Vagina (tissue), 2 donors: Measurements from ENCODE around the gene SH3TC2. TPM values are rescaled to one million over a fixed set of nuclear protein-coding genes. Genes with fewer than 3 reads are reported as not detected.

Experiments
- DNase-seq, 2 donors: peaks; one replicate each; pipeline ENCODE4 v3.0.0-alpha.2; 2017; ENCODE audit errors: extremely low spot score in 2 of 2
- H3K27ac ChIP-seq: fragments of 200-600 bp; sonication (generic); one replicate; pipeline ENCODE4 v1.5.1; 2019
- H3K27me3 ChIP-seq: fragments of 200-600 bp; sonication (generic); one replicate; pipeline ENCODE4 v1.5.1; 2019
- H3K36me3 ChIP-seq, 2 donors: fragments of 200-600 bp; sonication (generic); one replicate each; pipeline ENCODE4 v1.5.1; 2017 to 2019
- H3K4me1 ChIP-seq: fragments of 200-600 bp; sonication (generic); one replicate; pipeline ENCODE4 v1.5.1; 2019
- H3K4me3 ChIP-seq, 2 donors: fragments of 200-600 bp; sonication (generic); 1 replicate in 1 of 2; 2 replicates in 1 of 2; pipeline ENCODE4 v1.5.1; 2016 to 2019
- H3K9me3 ChIP-seq: fragments of 200-600 bp; sonication (generic); one replicate; pipeline ENCODE4 v1.5.1; 2019
- POLR2A ChIP-seq, 2 donors: fragments of 450-650 bp; IDR thresholded peaks; one replicate each; pipeline ENCODE4 v1.6.1; 2017; ENCODE audit warnings: antibody characterized with exemption in 2 of 2, mild to moderate bottlenecking in 2 of 2, moderate library complexity in 2 of 2
- POLR2AphosphoS5 ChIP-seq, 2 donors: sonication (generic); formaldehyde crosslinking; IDR thresholded peaks; one replicate each; pipeline ENCODE4 v1.9.0; 2017; ENCODE audit warnings: antibody characterized with exemption in 2 of 2, mild to moderate bottlenecking in 2 of 2, low read depth in 1 of 2; ENCODE audit not compliant: insufficient read depth in 1 of 2
- intact Hi-C: fragments of 100-400 bp; cut with DNase I; formaldehyde crosslinking; loops from one replicate; pipeline ENCODE4 v1.15.1; 2023
- total RNA-seq: library from RNA; depleted of rRNA; stranded (reverse); fragments of >200 nt; gene quantifications from one replicate; pipeline ENCODE4 v1.2.3, GENCODE V29; 2016
- TF ChIP-seq, protein P1 (sequence below), 3 experiments: fragments of 450-650 bp in 2 of 3; fragments of 200-600 bp in 1 of 3; sonication (generic) in 1 of 3; IDR thresholded peaks; one replicate each; pipeline ENCODE4 v1.5.1; 2017 to 2019; ENCODE audit warnings: antibody characterized with exemption in 3 of 3, mild to moderate bottlenecking in 2 of 3, moderate library complexity in 2 of 3

The SH3TC2 gene
- total RNA-seq, 1 donor from 2014 or later = 2.0 TPM

DNA sequence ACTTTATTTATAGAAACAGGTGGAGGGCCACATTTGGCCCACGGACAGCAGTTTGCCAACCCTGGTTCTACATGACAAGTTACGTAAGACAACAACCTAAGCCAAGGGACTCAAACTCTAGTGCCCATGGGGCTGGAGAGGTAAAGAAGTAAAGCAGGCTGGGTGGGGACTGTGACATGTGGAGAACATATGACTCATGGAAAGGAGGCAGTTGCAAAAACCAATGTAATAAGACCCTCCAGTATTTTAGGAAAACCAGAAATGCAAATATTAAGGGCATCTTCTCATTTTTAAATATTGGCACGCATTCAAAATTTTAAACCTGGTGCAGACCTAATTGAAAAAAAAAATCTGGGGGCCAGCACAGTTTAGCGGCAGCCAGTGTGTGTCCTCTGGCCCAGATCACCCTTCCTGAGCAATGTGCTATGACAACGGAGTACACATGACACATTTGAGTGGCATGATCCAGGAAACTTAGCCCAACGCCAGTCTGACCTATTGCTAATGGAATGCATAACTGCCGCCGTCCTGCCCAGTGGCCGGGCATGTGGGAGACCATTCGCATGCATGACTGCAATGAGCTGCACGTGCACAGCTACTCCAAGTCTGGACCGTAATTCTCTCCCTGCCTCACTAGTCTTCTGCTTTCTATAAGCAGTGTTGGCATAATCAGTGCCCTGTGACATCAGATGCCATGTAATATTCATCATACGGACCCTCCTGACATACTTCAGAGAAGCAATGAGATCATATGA lies 97.2 kb downstream of the SH3TC2 start:
- peak in 1 of 2 donors; percentile 90 for DNase-seq
- peak overlapping the region; percentile 42 for H3K27ac ChIP-seq

DNA sequence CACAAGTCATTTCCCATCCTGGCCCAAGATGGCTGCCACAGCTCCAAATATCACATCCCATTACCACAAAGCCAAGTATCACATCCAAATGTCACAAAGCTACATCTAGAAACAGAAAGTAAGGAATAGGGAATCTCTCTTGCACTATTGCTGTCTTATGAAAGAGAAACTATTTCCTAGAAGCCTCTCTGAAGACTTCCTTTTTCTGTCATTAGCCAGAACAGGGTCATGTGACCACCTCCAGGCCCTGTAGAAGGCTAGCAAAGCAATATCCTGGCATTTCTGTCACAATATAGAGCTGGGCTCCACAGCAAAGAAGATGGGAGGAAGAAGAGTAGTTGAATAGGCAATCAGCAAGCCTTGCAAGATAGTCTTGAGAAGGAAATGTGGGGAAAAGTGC lies 99.2 kb downstream of the SH3TC2 start:
- Histone ChIP-seq H3K4me1 (peaks cover 28% of the 10 kb centered on the region), H3K9me3 (no peaks in the 10 kb centered on the region), H3K36me3 (no peaks in the 10 kb centered on the region), H3K4me3 (no peak overlapping the region), H3K27me3 (no peaks in the 10 kb centered on the region), H3K27ac (no peak overlapping the region)
- TF ChIP-seq POLR2A (IDR thresholded peaks at IDR 0.05) (no peak), POLR2AphosphoS5 (IDR thresholded peaks at IDR 0.05; ENCODE audit: insufficient read depth in 1 of 2, low read depth in 1 of 2) (no peak)
- TF ChIP-seq, protein P1, sequence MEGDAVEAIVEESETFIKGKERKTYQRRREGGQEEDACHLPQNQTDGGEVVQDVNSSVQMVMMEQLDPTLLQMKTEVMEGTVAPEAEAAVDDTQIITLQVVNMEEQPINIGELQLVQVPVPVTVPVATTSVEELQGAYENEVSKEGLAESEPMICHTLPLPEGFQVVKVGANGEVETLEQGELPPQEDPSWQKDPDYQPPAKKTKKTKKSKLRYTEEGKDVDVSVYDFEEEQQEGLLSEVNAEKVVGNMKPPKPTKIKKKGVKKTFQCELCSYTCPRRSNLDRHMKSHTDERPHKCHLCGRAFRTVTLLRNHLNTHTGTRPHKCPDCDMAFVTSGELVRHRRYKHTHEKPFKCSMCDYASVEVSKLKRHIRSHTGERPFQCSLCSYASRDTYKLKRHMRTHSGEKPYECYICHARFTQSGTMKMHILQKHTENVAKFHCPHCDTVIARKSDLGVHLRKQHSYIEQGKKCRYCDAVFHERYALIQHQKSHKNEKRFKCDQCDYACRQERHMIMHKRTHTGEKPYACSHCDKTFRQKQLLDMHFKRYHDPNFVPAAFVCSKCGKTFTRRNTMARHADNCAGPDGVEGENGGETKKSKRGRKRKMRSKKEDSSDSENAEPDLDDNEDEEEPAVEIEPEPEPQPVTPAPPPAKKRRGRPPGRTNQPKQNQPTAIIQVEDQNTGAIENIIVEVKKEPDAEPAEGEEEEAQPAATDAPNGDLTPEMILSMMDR (IDR thresholded peaks at IDR 0.05) = no peak
- intact Hi-C loops = no loop called here
- peak in 1 of 2 donors; percentile 71 for DNase-seq

More for the DNA sequence above, 97.2 kb downstream of the SH3TC2 start:
- no peaks in the 10 kb centered on the region for H3K36me3 ChIP-seq
- intact Hi-C loops = no loop called here
- TF ChIP-seq POLR2A (IDR thresholded peaks at IDR 0.05) = no peak
- TF ChIP-seq POLR2AphosphoS5 (IDR thresholded peaks at IDR 0.05; ENCODE audit: insufficient read depth in 1 of 2, low read depth in 1 of 2) = peak; percentile 27 to 49
- H3K4me1 ChIP-seq = peaks cover 28% of the 10 kb centered on the region
- no peak overlapping the region for H3K4me3 ChIP-seq
- H3K27me3 ChIP-seq = no peaks in the 10 kb centered on the region
- no peaks in the 10 kb centered on the region for H3K9me3 ChIP-seq

DNA sequence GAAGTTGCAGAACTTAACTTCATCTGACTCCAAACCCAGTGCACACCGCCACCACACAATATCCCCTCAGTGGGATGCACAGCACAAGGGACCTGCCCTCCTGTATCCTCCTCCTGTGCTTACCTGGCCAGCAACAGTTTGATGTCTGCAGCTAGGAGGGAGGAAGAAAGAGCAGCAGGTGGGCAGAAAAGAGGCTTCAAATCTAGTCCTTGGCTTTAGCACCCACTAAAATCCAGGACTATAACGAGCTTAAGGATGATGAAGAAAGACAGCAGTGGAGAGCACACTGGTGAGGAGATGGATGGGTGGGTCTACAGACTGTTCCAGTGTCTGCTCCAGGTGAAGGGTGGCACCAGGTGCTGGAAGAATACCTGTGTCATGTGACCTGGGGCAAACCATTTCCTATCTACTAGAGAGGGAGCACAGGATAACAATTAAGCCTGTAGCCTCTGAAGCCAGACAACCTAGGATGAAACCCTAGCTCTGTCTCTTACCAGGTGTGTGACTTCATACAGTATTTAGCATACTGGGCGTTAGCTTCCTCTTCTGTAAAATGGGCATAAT lies 100.0 kb downstream of the SH3TC2 start:
- DNase-seq = peak in 1 of 2 donors; percentile 75
- H3K9me3 ChIP-seq = no peaks in the 10 kb centered on the region
- TF ChIP-seq, protein P1 (IDR thresholded peaks at IDR 0.05) = no peak
- TF ChIP-seq POLR2A (IDR thresholded peaks at IDR 0.05) (no peak), POLR2AphosphoS5 (IDR thresholded peaks at IDR 0.05; ENCODE audit: insufficient read depth in 1 of 2, low read depth in 1 of 2) (no peak)
- H3K36me3 ChIP-seq = no peaks in the 10 kb centered on the region
- H3K4me1 ChIP-seq = peaks cover 21% of the 10 kb centered on the region
- intact Hi-C loops = no loop called here
- no peak overlapping the region for H3K4me3 ChIP-seq
- H3K27ac ChIP-seq = no peak overlapping the region
- no peaks in the 10 kb centered on the region for H3K27me3 ChIP-seq

DNA sequence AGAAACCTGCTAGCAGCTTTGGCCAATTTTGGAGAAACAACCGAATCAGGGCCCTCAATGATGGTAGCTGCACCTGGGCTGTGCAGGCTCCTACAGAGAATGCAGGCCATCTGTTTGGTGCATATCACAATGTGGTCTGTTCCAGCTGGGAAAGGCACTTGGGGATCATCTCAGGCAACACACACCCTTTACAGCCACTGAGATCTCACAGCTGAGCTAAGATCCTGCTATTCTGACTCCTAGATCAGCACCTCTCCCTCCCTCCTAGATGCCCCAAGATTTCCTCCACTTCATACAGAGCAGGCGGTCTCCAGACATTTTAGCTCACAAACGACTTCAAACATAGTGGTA lies 100.7 kb downstream of the SH3TC2 start:
- Histone ChIP-seq H3K4me1 (peaks cover 17% of the 10 kb centered on the region), H3K27ac (no peak overlapping the region), H3K36me3 (no peaks in the 10 kb centered on the region), H3K9me3 (no peaks in the 10 kb centered on the region), H3K27me3 (no peaks in the 10 kb centered on the region), H3K4me3 (no peak overlapping the region)
- DNase-seq = peak in 1 of 2 donors; percentile 64
- TF ChIP-seq, protein P1 (IDR thresholded peaks at IDR 0.05) = no peak
- no peak for TF ChIP-seq POLR2AphosphoS5 (IDR thresholded peaks at IDR 0.05; ENCODE audit: insufficient read depth in 1 of 2, low read depth in 1 of 2)
- no peak for TF ChIP-seq POLR2A (IDR thresholded peaks at IDR 0.05)
- intact Hi-C loops = no loop called here

DNA sequence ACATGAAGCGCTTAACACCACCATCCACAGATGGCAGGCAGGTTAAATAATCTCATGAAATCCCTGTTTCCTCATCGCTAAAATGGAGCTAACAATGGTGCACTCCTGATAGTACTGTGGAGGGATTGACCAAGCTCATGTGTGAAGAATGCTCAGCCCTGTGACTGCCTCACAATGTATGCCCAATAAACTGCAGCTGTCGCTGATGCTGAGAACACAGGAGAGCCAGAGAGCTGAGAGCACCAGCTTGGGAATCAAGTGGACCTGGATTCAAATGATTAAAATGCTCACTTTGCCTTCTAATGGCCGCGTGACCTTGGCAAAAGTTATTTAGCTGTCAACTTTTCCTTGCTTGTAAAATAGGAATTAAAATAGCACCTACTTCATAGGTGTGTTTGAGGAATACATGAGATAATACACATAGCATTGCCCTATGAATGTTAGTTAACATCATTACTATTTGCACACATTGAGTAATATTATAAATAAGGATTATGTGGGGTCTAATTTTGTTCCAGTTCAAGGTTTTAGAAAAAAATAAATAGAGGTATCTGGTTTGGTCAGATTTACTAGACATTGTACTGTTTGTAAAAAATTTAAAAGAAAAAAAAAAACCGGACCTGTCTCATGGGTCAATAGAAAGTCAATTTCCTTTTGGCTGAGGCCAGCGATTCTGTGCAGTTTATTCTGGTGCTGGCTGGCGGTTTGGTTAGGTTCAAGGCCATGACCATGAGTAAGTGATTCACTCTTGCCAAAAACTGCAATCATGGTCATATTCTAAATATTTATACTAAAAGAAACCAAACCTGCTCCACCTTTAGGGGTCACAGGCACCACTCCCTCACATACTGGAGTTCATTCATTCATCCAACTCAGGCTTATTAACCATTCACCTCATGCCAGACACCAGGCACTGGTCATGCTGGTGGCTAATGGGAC lies 101.3 kb downstream of the SH3TC2 start:
- Histone ChIP-seq H3K4me1 (peaks cover 13% of the 10 kb centered on the region), H3K27ac (no peak overlapping the region), H3K36me3 (no peaks in the 10 kb centered on the region)

More for the DNA sequence above, 101.3 kb downstream of the SH3TC2 start:
- Histone ChIP-seq H3K27me3 (no peaks in the 10 kb centered on the region), H3K9me3 (no peaks in the 10 kb centered on the region), H3K4me3 (no peak overlapping the region)
- TF ChIP-seq POLR2AphosphoS5 (IDR thresholded peaks at IDR 0.05; ENCODE audit: insufficient read depth in 1 of 2, low read depth in 1 of 2) (no peak), POLR2A (IDR thresholded peaks at IDR 0.05) (no peak)
- TF ChIP-seq, protein P1 (IDR thresholded peaks at IDR 0.05) = no peak
- intact Hi-C loops = no loop called here
- DNase-seq = no peak
